IPS-20b (cell line): Measurements from ENCODE around the gene SERINC5.
A peak's percentile ranks its signal among the peaks of the same experiment; 100 is the strongest.
"Not testable (repeated sequence)": the region's sequence is repeated elsewhere in the genome, so short reads cannot be mapped to it uniquely, and the experiment has no call there.

Experiments used
- H3K27ac ChIP-seq: one replicate; pipeline ENCODE4 v1.5.1; 2013; ENCODE audit warnings: low read length
- H3K27me3 ChIP-seq: 2 replicates; pipeline ENCODE4 v1.6.1; 2013; ENCODE audit warnings: mild to moderate bottlenecking, low read length, inconsistent platforms; ENCODE audit not compliant: insufficient read depth
- H3K36me3 ChIP-seq: 2 replicates; pipeline ENCODE4 v1.6.1; 2013; ENCODE audit warnings: low read depth, mild to moderate bottlenecking, inconsistent platforms, low read length, moderate library complexity; ENCODE audit not compliant: insufficient read depth
- H3K4me1 ChIP-seq: 2 replicates; pipeline ENCODE4 v1.6.1; 2013; ENCODE audit warnings: mild to moderate bottlenecking, control low read depth, inconsistent platforms, low read length, moderate library complexity; ENCODE audit not compliant: insufficient read depth
- H3K4me3 ChIP-seq: 2 replicates; pipeline ENCODE4 v1.5.1; 2013; ENCODE audit warnings: mild to moderate bottlenecking, low read length, inconsistent platforms
- H3K9ac ChIP-seq: 2 replicates; pipeline ENCODE4 v1.6.1; 2013; ENCODE audit warnings: low read depth, mild to moderate bottlenecking, inconsistent platforms, low read length, moderate library complexity
- H3K9me3 ChIP-seq: 2 replicates; pipeline ENCODE4 v1.6.1; 2013; ENCODE audit warnings: mild to moderate bottlenecking, low read depth, low read length, inconsistent platforms; ENCODE audit not compliant: insufficient read depth

The SERINC5 gene

DNA sequence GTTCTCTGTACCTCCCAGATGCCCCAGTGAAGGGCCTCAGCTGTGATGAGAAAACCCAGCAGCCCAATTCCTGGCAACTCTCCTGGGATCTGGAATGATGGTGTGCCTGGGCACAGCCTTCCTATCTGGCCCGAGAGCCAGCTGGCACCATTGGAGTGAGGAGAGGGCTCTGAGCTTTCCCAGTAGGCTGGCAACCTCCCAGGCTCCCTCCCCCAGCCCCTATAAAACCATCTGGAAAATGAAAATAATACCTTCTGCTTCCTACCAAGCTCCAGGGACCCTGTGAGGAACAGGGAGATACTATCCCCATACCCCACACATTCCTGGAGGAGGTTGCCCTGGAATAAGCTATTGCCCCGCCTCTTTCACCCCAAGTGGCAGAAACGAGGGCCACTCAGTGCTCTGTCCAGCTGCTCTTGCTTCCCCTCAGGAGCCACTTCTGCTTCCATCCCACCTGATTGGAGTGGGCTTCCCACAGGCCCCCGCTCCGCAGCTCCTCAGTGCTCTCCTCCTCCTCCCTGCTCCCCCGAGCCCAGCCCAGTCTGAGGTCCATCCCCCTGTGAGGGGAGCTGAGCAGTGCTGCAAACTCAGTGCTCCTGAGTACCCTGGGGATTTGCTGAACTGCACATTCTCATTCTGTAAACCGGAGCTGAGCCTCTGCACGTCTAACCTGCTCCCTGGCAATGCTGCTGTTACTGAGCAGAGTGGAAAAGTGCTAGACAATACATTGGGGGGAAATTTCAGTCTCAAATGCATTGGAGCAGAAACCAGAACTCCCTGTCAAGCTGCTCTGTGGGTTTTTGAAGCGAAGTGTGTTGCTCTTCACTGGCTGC is 146.0 kb downstream of the SERINC5 start:
- Histone ChIP-seq H3K4me1 (peaks cover 26% of the 10 kb centered on the region; the same call in 1 of the 2 replicates), H3K27ac (no peak overlapping the region), H3K36me3 (no peaks in the 10 kb centered on the region), H3K4me3 (no peak overlapping the region), H3K9ac (no peak overlapping the region), H3K27me3 (no peaks in the 10 kb centered on the region), H3K9me3 (no peaks in the 10 kb centered on the region; the same call in 1 of the 2 replicates)

- Histone ChIP-seq H3K9me3 (no peaks in the 10 kb centered on the region), H3K9ac (no peak overlapping the region), H3K36me3 (no peaks in the 10 kb centered on the region), H3K27me3 (no peaks in the 10 kb centered on the region), H3K27ac (no peak overlapping the region), H3K4me1 (peaks cover 23% of the 10 kb centered on the region; the same call in 1 of the 2 replicates), H3K4me3 (no peak overlapping the region)
These were observed 148.9 kb downstream of the SERINC5 start for GRCh38 chr5:80106916-80107315.

- Histone ChIP-seq H3K27me3 (no peaks in the 10 kb centered on the region), H3K4me3 (no peak overlapping the region), H3K9ac (no peak overlapping the region), H3K4me1 (peaks cover 13% of the 10 kb centered on the region; the same call in 1 of the 2 replicates), H3K9me3 (no peaks in the 10 kb centered on the region), H3K27ac (no peak overlapping the region), H3K36me3 (no peaks in the 10 kb centered on the region)
These were observed 150.0 kb downstream of the SERINC5 start for GRCh38 chr5:80105698-80106439.

GRCh38 chr5:80103371-80103770 is 152.5 kb downstream of the SERINC5 start:
- Histone ChIP-seq H3K36me3 (no peaks in the 10 kb centered on the region), H3K9ac (no peak overlapping the region), H3K9me3 (no peaks in the 10 kb centered on the region), H3K4me3 (no peak overlapping the region), H3K27me3 (no peaks in the 10 kb centered on the region), H3K4me1 (no peaks in the 10 kb centered on the region; the same call in 1 of the 2 replicates), H3K27ac (no peak overlapping the region)

DNA sequence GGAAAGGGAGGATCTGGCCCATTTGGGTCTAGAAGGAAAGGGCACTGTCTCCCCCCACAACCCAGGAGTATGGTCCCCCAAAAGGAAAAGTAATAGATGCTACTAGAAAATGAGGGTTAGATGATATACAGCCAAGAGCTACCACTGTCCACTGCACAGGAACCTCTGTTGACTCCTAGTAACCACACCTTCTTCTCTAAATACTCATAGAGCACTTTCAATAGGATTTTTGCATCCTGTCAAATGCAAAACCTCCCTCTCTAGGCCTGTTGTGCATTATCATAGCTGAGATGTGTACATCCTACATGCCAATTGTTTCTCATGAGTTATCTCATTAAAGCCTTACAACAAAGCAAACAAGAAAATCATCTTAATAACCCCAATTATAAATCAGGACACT is 153.9 kb downstream of the SERINC5 start:
- H3K27ac ChIP-seq = no peak overlapping the region
- no peak overlapping the region for H3K9ac ChIP-seq
- H3K9me3 ChIP-seq = no peaks in the 10 kb centered on the region
- no peak overlapping the region for H3K4me3 ChIP-seq
- H3K4me1 ChIP-seq = peaks cover 12% of the 10 kb centered on the region; the same call in 1 of the 2 replicates
- no peaks in the 10 kb centered on the region for H3K27me3 ChIP-seq
- H3K36me3 ChIP-seq = no peaks in the 10 kb centered on the region

GRCh38 chr5:80097451-80097850 is 158.4 kb downstream of the SERINC5 start:
- H3K9me3 ChIP-seq = no peaks in the 10 kb centered on the region
- H3K27ac ChIP-seq = no peak overlapping the region
- peaks cover 18% of the 10 kb centered on the region; the same call in 1 of the 2 replicates for H3K4me1 ChIP-seq
- H3K36me3 ChIP-seq = no peaks in the 10 kb centered on the region
- H3K27me3 ChIP-seq = no peaks in the 10 kb centered on the region
- H3K9ac ChIP-seq = no peak overlapping the region; the same call in 1 of the 2 replicates
- H3K4me3 ChIP-seq = no peak overlapping the region

- no peaks in the 10 kb centered on the region for H3K27me3 ChIP-seq
- H3K9me3 ChIP-seq = no peaks in the 10 kb centered on the region
- H3K4me3 ChIP-seq = no peak overlapping the region
- H3K27ac ChIP-seq = no peak overlapping the region
- no peak overlapping the region for H3K9ac ChIP-seq
- peaks cover 18% of the 10 kb centered on the region; the same call in 1 of the 2 replicates for H3K4me1 ChIP-seq
- no peaks in the 10 kb centered on the region for H3K36me3 ChIP-seq
These were observed 161.6 kb downstream of the SERINC5 start for GRCh38 chr5:80094236-80094738.

GRCh38 chr5:80093796-80094195 is 162.1 kb downstream of the SERINC5 start:
- H3K27ac ChIP-seq = no peak overlapping the region

DNA sequence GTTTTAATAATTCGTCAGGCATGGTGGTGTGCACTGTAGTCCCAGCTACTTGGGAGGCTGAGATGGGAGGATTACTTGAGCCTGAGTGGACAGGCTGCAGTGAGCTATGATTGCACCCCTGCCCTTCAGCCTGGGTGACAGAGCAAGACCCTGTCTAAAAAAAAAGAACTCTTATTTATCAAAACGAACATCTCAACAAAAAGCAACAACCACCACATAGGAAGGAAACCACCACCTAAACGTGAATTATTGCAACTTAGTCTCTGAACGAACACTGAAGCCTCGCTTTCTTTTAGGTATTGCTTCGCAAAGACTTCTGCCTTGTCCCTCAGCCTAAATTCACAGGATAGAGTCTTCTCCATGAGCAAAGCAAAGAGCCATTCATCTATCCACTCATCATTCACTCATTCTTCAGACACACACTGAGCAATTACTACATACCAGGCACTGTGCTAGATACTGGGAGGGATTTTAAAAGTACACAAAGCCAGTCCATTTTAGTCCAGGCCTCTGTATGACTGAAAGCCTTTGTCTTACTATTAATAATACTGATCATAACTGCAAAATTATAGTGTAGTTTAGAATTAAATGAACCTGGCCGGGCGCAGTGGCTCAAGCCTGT is 163.3 kb downstream of the SERINC5 start:
- Histone ChIP-seq H3K4me1 (peaks cover 12% of the 10 kb centered on the region; the same call in 1 of the 2 replicates), H3K9me3 (no peaks in the 10 kb centered on the region), H3K36me3 (no peaks in the 10 kb centered on the region), H3K27ac (no peak overlapping the region), H3K9ac (no peak overlapping the region), H3K27me3 (no peaks in the 10 kb centered on the region), H3K4me3 (no peak overlapping the region)

More at GRCh38 chr5:80093796-80094195, 162.1 kb downstream of the SERINC5 start:
- Histone ChIP-seq H3K4me1 (peaks cover 18% of the 10 kb centered on the region; the same call in 1 of the 2 replicates), H3K9me3 (no peaks in the 10 kb centered on the region), H3K9ac (peak overlapping the region; percentile 30; the same call in 1 of the 2 replicates), H3K27me3 (no peaks in the 10 kb centered on the region), H3K36me3 (no peaks in the 10 kb centered on the region), H3K4me3 (no peak overlapping the region)

GRCh38 chr5:80091792-80092192 is 164.1 kb downstream of the SERINC5 start:
- H3K4me1 ChIP-seq, H3K27me3 ChIP-seq, H3K27ac ChIP-seq, H3K9me3 ChIP-seq, H3K4me3 ChIP-seq, H3K36me3 ChIP-seq, H3K9ac ChIP-seq: not testable (repeated sequence)

GRCh38 chr5:80090884-80091166 is 165.0 kb downstream of the SERINC5 start:
- Histone ChIP-seq H3K36me3 (no peaks in the 10 kb centered on the region), H3K9me3 (no peaks in the 10 kb centered on the region), H3K27ac (no peak overlapping the region), H3K4me1 (peaks cover 5% of the 10 kb centered on the region; the same call in 1 of the 2 replicates), H3K27me3 (no peaks in the 10 kb centered on the region), H3K9ac (no peak overlapping the region), H3K4me3 (no peak overlapping the region)
